Psoas muscle (tissue), 8 donors: ENCODE measurements around the gene NRIP2. TPM values are rescaled to one million over a fixed set of nuclear protein-coding genes. Genes with fewer than 3 reads are reported as not detected.

Source experiments
- ATAC-seq, 4 donors: fragments of 200-7000 bp; cut with Tn5 transposase; one replicate each; pipeline ENCODE4 v1.9.1; 2020; ENCODE audit warnings: moderate library complexity in 3 of 4, mild to moderate bottlenecking in 2 of 4
- DNase-seq, 2 donors: peaks; one replicate each; pipeline ENCODE4 v3.0.0-alpha.2; 2020
- H3K27ac ChIP-seq: fragments of 200-600 bp; one replicate; pipeline ENCODE4 v1.8.0; 2022
- H3K27me3 ChIP-seq, 3 donors: fragments of 200-600 bp in 1 of 3; one replicate each; pipeline versions ENCODE4 v1.6.1 to v1.8.0; 2013 to 2022; ENCODE audit warnings: low read length in 2 of 3, mild to moderate bottlenecking in 2 of 3, moderate library complexity in 1 of 3; ENCODE audit not compliant: insufficient read depth in 3 of 3
- H3K36me3 ChIP-seq, 2 donors: fragments of 200-600 bp in 1 of 2; one replicate each; pipeline versions ENCODE4 v1.6.1 to v1.8.0; 2013 to 2022; ENCODE audit warnings: low read depth in 1 of 2, mild to moderate bottlenecking in 1 of 2, moderate library complexity in 1 of 2; ENCODE audit not compliant: insufficient read depth in 1 of 2
- H3K4me1 ChIP-seq: fragments of 200-600 bp; one replicate; pipeline ENCODE4 v1.8.0; 2022
- H3K4me3 ChIP-seq: fragments of 200-600 bp; one replicate; pipeline ENCODE4 v1.8.0; 2022; ENCODE audit warnings: mild to moderate bottlenecking
- H3K9me3 ChIP-seq: fragments of 200-600 bp; one replicate; pipeline ENCODE4 v1.8.0; 2022
- WGBS, 3 donors: extraction: QIAGEN DNeasy Blood & Tissue Kit; methylation state at CpG; one replicate each; pipeline versions ENCODE4 v1.1.6 to v1.1.7; 2013; 5-methylcytosine and 5-hydroxymethylcytosine counted together
- intact Hi-C, 2 donors: fragments of 100-400 bp; cut with DNase I; formaldehyde crosslinking; loops; one replicate each; pipeline versions ENCODE4 v1.11.0 to v1.14.2; 2022
- polyA plus RNA-seq, 3 donors: library from polyadenylated mRNA; stranded (reverse); fragments of 200-250 nt; gene quantifications; one replicate each; pipeline ENCODE4 v1.2.3, GENCODE V29; 2013
- total RNA-seq, 4 donors: library from RNA; stranded (reverse); fragmentation: NEBNext Ultra II Directional in 2 of 4; extraction: Animal tissue kit (Norgen Biotek cat#: 25700) in 2 of 4; gene quantifications; one replicate each; pipeline versions ENCODE4 v1.2.1 to v1.2.4, GENCODE V29; 2021 to 2023
- TF ChIP-seq, protein P1 (sequence below): fragments of 200-600 bp; IDR thresholded peaks from one replicate; pipeline ENCODE4 v1.8.0; 2022; ENCODE audit warnings: antibody characterized with exemption
- donor health status: healthy with polysubstance abuse.
- donor health status: DM: no; HTN: no; CAD: no; lungs with moderate emphysema.
- donor health status: Bipolar disorder and iron deficiency.
- donor health status: healthy.
- donor health status: DM: yes; HTN: yes; CAD: no.
- donor health status: DM: no; HTN: no; CAD: no.
- donor health status: DM: no; HTN: no; CAD: no.
- donor health status: DM: yes; HTN: yes; CAD: no.

Gene NRIP2
- total and polyA plus RNA-seq, 7 donors = 0.96 to 2.4 (median 1.3) TPM

GRCh38 chr12:2851931-2852330 is 17.1 kb upstream of the NRIP2 start:
- no peaks in the 10 kb centered on the region for H3K27me3 ChIP-seq
- H3K9me3 ChIP-seq = no peaks in the 10 kb centered on the region
- no peak overlapping the region for H3K4me3 ChIP-seq
- DNase-seq (no peak), ATAC-seq (no peak)
- TF ChIP-seq, protein P1, sequence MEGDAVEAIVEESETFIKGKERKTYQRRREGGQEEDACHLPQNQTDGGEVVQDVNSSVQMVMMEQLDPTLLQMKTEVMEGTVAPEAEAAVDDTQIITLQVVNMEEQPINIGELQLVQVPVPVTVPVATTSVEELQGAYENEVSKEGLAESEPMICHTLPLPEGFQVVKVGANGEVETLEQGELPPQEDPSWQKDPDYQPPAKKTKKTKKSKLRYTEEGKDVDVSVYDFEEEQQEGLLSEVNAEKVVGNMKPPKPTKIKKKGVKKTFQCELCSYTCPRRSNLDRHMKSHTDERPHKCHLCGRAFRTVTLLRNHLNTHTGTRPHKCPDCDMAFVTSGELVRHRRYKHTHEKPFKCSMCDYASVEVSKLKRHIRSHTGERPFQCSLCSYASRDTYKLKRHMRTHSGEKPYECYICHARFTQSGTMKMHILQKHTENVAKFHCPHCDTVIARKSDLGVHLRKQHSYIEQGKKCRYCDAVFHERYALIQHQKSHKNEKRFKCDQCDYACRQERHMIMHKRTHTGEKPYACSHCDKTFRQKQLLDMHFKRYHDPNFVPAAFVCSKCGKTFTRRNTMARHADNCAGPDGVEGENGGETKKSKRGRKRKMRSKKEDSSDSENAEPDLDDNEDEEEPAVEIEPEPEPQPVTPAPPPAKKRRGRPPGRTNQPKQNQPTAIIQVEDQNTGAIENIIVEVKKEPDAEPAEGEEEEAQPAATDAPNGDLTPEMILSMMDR = no peak
- intact Hi-C loops = loop anchor here (5.0 to 10.0 kb wide), 3 partner anchors 190 to 423 kb away; no protein-coding TSS in a partner anchor
- no peaks in the 10 kb centered on the region for H3K4me1 ChIP-seq
- H3K36me3 ChIP-seq = no peaks in the 10 kb centered on the region
- H3K27ac ChIP-seq = no peak overlapping the region
- 89 to 94% (median 92%) methylated on average over 3 of the region's 3 CpGs for WGBS, 3 donors

- DNase-seq = no peak
- peak in 2 of 4 donors; percentile 30 to 35 for ATAC-seq
- Histone ChIP-seq H3K9me3 (no peaks in the 10 kb centered on the region), H3K27me3 (no peaks in the 10 kb centered on the region), H3K4me1 (peaks cover 6% of the 10 kb centered on the region), H3K27ac (peak overlapping the region; percentile 36), H3K4me3 (no peak overlapping the region), H3K36me3 (peaks cover 5 to 20% of the 10 kb centered on the region in 2 donors)
- TF ChIP-seq, protein P1 = no peak
- intact Hi-C loops = no loop called here
- WGBS, 3 donors = 22 to 32% (median 26%) methylated on average over 6 of the region's 6 CpGs
These were observed 10.4 kb upstream of the NRIP2 start for GRCh38 chr12:2845280-2845679.

- TF ChIP-seq, protein P1 = no peak
- Histone ChIP-seq H3K4me1 (peaks cover 6% of the 10 kb centered on the region), H3K9me3 (no peaks in the 10 kb centered on the region), H3K27me3 (no peaks in the 10 kb centered on the region), H3K4me3 (no peak overlapping the region), H3K27ac (peak overlapping the region; percentile 36), H3K36me3 (peaks cover 5 to 20% of the 10 kb centered on the region in 2 donors)
- DNase-seq (no peak), ATAC-seq (no peak)
- 72 to 83% (median 74%) methylated on average over 9 of the region's 9 CpGs for whole genome bisulfite sequencing, 3 donors
- intact Hi-C loops = no loop called here
These were observed 10.0 kb upstream of the NRIP2 start for GRCh38 chr12:2844786-2845185.

DNA sequence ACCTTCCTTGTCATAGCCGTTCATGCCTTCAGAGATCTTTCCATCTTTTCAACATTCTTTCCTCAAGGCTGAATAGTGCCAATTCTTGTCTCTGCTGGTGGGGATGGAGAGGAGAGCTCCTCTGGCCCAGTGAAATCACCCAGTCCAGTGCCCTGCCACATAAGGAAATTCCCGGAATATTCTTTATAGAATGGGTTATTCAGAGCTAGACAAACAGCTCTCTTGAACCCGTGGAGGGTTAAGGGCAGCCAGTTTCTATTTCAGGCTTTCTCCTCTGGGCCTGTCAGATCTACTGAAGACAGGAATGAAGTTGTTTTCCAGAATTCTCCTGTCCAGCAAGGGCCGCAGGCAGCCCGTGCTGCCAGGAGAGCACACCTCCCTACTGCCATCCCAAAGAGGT is 8.1 kb upstream of the NRIP2 start:
- no peak overlapping the region for H3K27ac ChIP-seq
- no peaks in the 10 kb centered on the region for H3K9me3 ChIP-seq
- intact Hi-C loops = no loop called here
- peaks cover 6% of the 10 kb centered on the region for H3K4me1 ChIP-seq
- DNase-seq = no peak
- no peaks in the 10 kb centered on the region for H3K27me3 ChIP-seq
- peaks cover 5 to 35% of the 10 kb centered on the region in 2 donors for H3K36me3 ChIP-seq
- TF ChIP-seq, protein P1 = no peak
- whole genome bisulfite sequencing, 3 donors = 68 to 76% (median 75%) methylated on average over 5 of the region's 5 CpGs
- no peak overlapping the region for H3K4me3 ChIP-seq
- ATAC-seq = no peak

DNA sequence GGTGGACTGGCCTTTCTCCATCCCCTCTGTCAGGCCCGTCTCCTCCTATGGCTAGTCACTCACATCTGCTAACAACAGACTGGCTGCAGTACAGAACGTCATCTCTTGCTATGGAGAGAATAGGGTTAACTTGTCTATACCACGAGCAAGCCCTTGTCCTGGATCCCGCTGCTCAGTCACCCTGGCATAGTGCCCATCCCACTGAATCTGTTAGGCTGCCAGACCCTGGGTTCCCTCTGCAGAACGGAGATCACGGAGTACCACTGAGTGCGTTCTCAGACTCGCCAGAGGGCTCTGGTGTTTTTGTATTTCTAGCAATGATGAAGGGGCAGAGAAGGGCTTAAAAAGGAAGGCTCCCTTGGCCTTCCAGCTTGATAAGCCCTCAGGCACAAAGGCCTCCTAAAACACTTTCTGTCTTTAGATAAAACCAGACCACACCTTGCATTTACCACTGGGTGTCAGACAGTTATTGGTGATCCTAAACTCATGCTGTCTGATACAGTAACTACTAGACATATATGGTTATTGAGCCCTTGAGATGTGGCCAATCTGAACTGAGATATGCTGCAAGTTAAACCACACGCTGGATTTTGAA is 6.3 kb upstream of the NRIP2 start:
- TF ChIP-seq, protein P1 = no peak
- no peaks in the 10 kb centered on the region for H3K27me3 ChIP-seq
- H3K9me3 ChIP-seq = no peaks in the 10 kb centered on the region
- no peak for DNase-seq
- ATAC-seq = no peak
- H3K27ac ChIP-seq = no peak overlapping the region
- peaks cover 4% of the 10 kb centered on the region for H3K4me1 ChIP-seq
- H3K36me3 ChIP-seq = peaks cover 5 to 41% of the 10 kb centered on the region in 2 donors
- H3K4me3 ChIP-seq = no peak overlapping the region
- intact Hi-C loops = no loop called here
- WGBS, 3 donors = 56 to 69% (median 63%) methylated on average over 9 of the region's 9 CpGs
